DND-41 (cell line): ENCODE results near the gene ACKR3.

Source experiments
- CTCF ChIP-seq: IDR thresholded peaks from 2 replicates; pipeline ENCODE4 v1.5.1; 2012; ENCODE audit warnings: borderline replicate concordance, low read length, moderate library complexity, mild to moderate bottlenecking; ENCODE audit not compliant: poor library complexity, severe bottlenecking; ENCODE audit errors: extremely low read depth
- EZH2 ChIP-seq: IDR thresholded peaks from 3 replicates; pipeline ENCODE4 v1.6.1; 2012; ENCODE audit warnings: borderline replicate concordance, low read depth, mild to moderate bottlenecking, moderate library complexity, low read length, inconsistent platforms; ENCODE audit not compliant: severe bottlenecking

- no peak for TF ChIP-seq CTCF
- no peak for TF ChIP-seq EZH2
Observed at GRCh38 chr2:236545814-236546480, 23.7 kb upstream of the ACKR3 start.
